Gastrocnemius medialis (tissue), 4 donors: ENCODE data around the gene SLC9A7.

Experiments used
- POLR2A ChIP-seq, 2 donors: fragments of 450-650 bp; IDR thresholded peaks; one replicate each; pipeline ENCODE4 v1.6.1; 2017; ENCODE audit warnings: antibody characterized with exemption in 2 of 2, mild to moderate bottlenecking in 2 of 2, moderate library complexity in 2 of 2
- TF ChIP-seq, protein P1 (sequence below), 5 experiments: fragments of 450-650 bp in 3 of 5; fragments of 200-600 bp in 2 of 5; sonication (generic) in 2 of 5; IDR thresholded peaks in 4 of 5; conservative IDR thresholded peaks in 1 of 5; 1 replicate in 4 of 5; 2 replicates in 1 of 5; pipeline ENCODE4 v1.5.1; 2016 to 2019; ENCODE audit warnings: antibody characterized with exemption in 5 of 5, mild to moderate bottlenecking in 3 of 5, moderate library complexity in 3 of 5

GRCh38 chrX:46744009-46744408, 14.9 kb downstream of the SLC9A7 start:
- TF ChIP-seq, protein P1, sequence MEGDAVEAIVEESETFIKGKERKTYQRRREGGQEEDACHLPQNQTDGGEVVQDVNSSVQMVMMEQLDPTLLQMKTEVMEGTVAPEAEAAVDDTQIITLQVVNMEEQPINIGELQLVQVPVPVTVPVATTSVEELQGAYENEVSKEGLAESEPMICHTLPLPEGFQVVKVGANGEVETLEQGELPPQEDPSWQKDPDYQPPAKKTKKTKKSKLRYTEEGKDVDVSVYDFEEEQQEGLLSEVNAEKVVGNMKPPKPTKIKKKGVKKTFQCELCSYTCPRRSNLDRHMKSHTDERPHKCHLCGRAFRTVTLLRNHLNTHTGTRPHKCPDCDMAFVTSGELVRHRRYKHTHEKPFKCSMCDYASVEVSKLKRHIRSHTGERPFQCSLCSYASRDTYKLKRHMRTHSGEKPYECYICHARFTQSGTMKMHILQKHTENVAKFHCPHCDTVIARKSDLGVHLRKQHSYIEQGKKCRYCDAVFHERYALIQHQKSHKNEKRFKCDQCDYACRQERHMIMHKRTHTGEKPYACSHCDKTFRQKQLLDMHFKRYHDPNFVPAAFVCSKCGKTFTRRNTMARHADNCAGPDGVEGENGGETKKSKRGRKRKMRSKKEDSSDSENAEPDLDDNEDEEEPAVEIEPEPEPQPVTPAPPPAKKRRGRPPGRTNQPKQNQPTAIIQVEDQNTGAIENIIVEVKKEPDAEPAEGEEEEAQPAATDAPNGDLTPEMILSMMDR (IDR thresholded peaks at IDR 0.05 in 4 of 5, conservative IDR thresholded peaks at IDR 0.05 in 1 of 5), result no peak
- TF ChIP-seq POLR2A (IDR thresholded peaks at IDR 0.05), result no peak
